ENCODE results near the gene CADPS2. TPM values are rescaled to one million over a fixed set of nuclear protein-coding genes. Genes with fewer than 3 reads are reported as not detected.
"Not testable (repeated sequence)": the region's sequence is repeated elsewhere in the genome, so short reads cannot be mapped to it uniquely, and the experiment has no call there.

CADPS2 gene
- total RNA-seq, 1 donor from 2014 or later: 20.9 TPM

DNA sequence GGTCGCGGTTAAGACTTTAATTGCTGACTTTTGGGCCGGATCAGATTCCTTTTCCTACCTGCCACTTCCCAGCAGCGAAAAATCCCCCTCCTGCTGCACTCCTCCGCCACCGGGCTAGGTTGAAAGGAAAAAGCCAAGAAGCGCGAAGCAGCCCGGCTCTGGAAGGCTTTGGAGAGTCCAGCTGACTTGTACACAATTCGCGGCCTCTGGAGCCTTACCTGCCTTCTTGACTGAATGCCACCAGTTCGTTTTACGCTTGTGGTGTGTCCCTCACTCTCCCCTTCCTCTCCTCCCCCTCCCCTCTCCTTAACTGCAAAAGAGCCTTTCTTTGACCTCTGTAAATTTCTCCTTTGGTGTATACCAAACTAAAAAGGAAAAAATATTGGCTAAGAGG, 579.0 kb downstream of the CADPS2 start:
- DNase-seq: no peak

DNA sequence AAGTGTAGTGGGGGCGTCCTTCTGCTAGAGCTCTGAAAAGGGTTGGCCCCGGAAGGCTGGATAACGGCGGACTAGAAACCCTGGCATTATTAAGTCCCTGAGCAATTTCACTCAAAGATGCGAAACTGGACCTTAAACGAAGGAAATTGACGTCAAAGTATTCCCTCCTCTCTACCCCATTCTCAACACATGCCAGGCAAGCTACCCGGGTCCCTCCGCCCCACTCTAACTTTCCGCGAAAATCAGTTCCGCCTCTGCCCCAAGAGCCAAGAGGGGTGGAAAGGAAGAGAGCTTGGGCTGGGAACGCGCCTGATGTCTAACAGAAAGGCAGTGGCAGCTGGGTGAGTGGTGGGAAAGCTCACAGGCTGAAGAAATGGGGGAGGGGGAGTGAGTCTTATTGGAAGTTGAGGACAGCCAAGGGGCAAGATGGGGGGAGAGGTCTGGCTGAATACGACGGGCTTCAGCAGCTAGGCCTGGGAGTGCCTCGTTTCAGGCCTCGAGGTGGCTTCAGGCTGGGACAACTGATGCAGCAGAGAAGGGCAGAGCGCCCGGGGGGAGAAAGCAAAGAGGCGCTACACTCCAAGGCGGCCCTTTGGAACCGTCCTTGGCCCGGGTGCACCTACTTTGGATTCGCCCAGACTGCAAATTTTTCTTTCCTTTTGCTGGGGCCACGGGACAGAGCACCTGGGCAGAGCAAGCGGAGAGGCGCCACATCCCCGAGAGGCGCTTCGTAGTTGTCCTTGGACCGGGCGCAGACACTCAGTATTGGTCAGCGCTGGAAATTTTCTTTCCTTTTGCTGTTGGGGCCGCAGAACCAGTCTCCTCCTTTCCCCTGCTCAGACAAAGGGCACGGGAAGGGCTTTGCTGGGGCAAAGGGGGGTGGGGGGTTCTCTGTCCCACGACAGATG, 579.7 kb downstream of the CADPS2 start:
- DNase-seq: no peak

DNA sequence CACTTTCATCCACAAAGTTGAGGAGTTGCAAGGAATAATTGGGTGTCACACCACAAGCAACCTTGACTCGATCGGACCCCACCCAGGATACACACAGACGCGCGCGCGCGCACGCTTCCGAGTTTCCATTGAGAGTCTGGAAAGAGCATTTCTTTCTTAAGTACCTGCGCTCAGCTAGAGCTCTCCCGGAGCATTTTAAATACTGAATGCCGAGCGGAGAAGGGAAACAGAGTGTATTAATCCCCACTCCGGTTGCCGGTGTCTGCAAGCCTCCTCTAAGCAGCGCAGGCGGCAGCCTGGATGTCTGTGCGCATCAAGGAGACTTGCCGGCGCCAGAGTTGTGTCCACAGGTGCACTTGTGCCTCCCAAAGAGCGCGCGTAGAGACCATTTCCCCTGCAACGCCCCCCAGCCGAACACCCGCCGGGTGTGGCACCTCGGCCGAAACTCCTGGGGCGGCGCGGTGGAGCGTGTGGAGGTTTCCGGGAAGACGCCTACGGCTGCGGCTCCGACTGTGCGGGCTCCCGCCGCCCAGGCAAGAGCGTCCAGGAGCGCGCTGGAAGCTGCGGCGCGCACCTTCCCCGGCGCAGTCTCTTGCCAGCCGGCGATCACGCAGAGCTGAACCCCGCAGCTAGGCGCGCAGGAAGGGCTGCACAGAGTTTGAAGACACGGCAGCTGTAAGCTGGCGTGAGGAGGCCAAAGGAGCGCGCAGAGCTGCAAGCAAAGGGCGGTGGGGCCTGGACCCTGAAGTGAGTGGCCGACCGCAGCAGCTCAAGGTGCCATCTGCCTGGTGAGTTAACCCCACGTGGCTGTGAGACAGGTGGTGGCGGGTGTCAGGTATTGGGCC, 580.6 kb downstream of the CADPS2 start:
- no peak for DNase-seq

DNA sequence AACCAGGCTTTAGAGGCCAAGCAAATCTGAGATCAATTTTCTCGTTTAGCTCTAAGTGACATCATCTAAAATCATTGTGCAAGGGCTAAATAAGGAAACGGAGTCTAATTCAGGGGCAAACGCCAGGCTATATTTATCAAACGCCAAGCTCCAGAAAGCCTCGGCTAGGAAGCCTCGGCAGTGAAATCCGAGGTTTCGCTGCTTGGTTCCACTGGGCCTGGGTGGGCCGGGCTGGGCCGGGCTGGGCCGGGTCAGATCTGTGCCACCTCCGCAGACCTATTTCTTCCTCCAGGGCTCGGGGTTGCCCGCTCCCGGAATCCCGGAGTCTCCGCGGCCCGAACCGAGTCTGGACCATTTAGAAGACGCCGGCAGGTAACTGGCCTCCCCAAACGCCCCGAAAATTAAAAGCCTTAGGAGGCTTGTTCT, 581.3 kb downstream of the CADPS2 start:
- DNase-seq: no peak

DNA sequence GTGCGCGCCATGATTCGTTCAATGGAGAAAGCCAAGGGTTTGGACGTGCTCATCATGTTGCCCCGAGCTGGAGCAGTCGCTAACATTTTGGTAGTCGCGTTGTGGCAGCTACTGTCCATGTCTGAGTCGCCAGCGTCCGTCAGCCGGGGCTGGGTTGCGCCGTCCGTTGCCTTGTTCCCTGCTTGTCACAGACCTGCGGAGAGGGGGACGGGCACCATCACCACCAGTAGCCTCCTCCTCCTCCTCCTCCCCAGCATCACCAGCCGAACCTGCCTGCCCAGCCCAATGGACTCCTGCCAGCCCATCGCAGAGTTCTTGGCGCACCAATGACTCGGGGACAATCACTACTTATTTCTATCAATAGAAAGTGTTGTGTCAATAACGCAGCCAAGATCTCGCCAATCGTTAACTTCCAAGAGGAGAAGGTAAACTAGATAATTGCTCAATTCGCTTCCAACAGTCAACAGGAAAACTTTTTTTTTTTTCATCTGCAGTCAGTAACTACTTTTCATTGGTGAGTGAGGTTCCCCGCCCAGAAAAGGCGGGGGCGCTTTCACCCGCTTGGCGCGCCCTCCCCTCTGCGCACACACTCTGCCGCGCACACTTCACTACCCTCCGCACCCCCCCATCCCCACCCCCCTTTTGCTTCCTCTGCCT, 581.8 kb downstream of the CADPS2 start, which contains the start of gene FEZF1:
TSS of gene FEZF1 (minus strand) at position 432 of the 657 bp plus-strand sequence. CDS start at position 119, 313 bp downstream.
- DNase-seq: no peak

DNA sequence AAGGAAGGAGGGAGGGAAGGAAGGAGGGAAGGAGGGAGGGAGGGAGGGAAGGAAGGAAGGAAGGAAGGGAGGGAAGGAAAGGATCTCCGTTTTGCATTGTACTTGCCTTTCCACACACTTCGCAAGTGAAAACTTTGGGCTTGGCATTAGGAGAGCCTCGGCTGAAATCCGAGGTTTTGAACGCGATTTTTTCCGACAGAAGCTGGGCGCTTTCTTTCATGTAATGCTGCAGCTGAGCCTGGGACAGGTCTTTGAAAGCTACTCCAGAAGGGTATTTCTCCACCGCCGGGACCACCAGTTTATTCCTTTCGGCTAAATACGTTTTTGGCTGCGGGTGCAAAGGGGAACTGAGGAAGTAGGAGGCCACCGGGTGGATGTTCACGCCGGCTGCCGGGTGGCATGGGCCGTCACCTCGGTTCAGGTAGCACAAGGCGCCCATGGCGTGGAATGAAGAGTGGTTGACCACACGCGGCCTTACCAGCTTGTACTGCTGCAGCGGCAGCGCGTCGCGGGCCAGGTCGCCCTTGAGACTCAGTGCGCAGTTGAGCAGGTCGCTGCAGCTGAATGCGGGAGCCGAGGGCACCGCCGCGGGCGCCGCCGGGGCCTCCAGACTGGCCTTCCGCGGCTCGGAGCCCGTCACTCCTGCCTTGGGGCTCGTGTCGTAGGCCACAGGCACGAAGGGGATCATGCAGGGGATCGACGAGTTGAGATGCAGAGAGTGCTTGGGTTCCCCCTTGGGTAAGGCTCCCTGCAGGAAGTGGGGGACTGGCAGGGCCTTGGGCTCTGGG, 582.5 kb downstream of the CADPS2 start:
- DNase-seq: no peak

DNA sequence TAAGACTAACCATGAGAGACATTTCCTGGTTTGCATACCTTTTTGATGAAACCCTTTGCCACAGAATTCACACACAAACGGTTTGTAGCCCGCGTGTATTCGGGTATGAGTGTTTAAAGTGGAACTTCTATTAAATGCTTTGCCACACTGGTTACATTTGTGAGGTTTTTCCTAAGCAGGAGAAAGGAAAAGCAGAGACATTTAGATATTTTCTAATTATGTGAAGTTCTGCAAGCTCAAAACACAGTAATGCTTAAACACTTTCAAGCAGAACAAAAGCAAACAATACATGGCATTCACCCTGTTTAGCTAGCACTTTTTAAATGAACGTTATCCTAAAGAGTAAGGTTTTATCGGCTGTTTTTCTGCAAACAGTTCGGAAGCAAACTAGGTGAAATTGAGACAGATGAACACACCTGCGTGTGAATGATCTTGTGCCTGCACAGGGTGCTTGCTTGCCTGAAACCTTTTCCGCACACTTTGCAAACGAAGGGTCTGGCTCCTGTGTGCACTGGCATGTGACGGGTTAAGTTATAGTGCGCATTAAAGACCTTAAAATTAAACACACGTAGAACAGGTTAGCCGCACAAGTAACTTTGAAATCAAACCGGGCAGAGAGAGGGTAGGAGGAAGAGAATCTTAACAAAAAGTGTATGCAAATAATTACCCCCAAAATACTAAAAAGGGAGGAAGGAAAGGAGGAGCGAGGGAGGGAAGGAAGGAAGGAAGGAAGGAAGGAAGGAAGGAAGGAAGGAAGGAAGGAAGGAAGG, 583.3 kb downstream of the CADPS2 start:
- no peak for DNase-seq

DNA sequence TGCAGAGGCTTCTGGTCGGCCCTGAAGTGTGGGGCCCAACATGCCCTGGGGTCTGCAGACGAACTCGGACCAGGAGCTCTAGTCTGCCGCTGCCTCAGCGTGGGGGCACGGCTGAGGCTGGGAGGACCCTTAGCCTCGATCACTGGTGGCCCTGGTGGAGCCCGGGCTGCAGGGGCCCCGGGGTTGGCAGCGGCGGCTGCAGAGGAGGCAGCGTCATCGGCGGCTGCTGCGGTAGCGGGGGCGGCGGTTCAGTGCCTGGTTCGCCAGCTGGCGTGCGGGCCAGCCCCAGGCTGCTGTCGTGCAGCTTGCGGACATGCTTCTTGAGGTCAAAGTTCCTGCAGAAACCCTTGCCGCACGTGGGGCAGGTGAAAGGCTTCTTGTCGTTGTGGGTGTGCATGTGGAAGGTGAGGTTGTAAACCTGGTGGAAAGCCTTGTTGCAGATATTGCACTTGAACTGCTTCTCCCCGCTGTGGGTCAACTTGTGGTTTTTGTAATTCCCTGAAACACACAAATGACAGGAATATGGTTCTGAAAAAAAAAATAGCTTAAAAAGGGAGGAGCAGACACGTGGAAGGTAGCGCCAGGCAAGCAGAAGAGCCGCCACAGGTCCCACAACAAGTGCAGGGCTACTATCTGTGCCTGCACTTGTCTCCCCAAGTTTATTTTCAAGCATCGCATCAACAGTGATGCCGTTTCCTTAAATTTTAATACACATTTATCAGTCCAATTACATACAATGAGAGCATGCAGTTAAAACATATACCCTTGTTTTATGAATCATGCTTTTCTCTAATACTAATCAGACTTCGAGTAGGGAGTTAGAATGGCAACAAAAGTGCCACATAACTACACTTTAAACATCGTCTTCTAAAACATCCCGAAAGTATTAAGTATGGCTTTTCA, 584.2 kb downstream of the CADPS2 start:
- DNase-seq: no peak

DNA sequence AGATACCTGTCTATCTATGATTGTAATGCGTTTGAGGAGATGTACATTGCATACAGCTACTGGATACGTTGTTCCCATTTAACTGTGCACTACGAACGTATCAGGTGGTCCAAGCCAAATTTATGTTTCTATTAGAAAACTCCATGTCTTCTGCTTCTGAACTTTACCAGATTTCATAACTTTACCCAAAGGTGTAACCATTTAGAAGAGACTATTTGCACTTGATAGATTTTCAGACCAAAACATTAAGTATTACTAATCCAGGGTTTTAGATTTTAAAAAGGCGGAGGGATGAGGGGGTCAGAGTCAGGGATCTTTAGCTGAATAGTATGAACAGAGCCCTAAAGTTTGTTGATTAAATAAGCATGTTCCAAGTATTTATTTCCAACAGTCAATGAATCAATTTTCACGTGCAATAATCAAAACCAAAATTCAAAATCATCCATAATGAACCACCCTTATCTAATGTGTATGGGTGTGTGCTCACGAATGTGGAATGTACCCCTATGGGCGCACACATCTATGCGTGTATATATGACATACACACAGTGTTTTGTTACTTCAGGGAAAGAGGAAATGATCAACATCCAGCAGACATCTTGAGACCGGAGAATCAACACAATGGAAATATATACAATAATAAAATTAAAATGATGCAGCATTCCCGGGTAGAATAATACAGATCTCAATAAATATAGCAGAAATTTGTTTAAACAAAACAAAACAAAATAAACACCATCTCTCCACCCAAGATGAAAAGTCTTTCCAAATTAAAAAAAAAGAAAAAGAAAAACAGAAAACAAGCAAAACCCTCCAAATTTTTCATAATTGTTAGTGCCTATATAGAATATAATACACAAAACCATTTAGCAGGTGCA, 585.1 kb downstream of the CADPS2 start:
- DNase-seq: no peak

DNA sequence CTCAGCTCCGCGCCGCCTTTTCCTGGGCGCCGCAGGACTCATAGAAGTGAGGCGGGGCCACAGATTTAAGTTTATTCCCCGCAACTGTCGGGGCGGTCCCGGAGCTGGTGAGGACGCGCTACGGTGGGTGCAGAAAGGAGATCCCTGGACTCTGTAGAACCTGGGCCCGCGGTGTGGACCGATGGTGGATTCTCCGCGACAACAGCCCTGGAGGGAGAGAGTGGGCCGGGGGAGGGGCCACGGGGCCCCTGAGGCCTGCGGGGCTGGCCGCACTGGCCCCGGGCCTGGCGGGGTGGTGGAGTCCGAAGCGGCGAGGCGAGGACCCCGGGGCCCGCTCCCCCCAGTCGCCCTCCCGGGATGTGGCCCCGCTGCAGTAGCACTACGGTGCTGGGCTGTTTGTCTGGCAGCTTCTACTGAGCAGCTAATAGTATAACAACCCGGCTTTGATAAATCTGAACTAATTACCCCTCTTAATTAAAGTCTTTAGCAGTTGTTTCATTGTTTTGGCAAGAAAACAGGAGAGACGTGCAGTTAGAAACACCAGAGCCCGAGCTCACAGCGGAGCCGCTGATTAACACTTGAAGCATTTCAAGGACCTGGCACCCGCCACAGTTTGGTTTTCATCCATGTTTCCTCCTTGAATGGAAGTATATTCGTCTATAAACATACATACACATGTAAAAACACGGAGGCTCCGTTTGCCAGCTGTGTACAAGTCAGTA, 585.9 kb downstream of the CADPS2 start:
- DNase-seq: no peak

DNA sequence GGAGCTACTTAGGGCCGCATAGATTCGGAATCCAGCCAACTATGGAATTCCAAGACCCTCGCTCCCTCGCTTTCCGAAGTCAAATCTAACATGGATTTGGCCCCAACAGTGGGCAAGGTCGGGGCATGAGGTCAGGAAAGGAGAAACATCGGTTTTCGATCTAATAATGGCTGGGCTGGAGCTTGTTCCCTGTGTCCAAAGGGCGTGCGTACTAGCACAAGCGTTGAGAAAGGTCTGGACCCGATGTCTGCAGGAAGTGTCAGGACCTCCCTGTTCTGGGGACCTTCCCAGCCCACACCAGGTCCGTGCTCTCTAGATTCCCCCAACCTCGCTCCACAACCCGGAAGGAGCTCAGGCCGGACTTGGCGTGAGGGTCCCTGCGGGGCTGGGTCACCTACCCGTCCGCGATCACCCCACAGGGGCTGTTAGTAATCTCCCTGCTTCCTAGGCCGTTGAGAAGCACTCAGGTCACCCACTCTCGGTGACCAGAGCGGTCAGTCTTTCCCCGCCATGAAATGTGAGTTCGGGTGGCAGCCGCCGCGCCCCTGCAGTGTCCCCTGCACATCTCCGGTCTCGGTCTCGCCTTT, 586.5 kb downstream of the CADPS2 start:
- no peak for DNase-seq

DNA sequence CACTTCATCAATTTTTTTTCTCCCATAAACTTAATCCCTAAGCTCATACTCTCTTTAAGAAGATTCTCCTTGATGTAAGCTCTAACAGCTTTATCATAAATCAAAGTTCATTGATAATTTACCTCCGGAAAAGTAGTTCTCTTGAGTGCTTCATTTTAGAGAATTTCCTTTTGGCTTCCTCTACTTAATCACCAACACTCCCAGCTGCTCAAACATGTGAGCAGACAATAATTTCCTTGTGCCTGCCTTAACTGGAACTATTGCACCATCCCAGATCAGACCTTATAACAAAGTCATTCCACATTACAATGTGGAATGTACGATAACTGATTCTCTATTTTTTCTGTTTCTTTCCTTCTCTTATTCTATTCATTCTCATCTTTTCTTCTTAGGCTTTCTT, 587.6 kb downstream of the CADPS2 start:
- no peak for DNase-seq

DNA sequence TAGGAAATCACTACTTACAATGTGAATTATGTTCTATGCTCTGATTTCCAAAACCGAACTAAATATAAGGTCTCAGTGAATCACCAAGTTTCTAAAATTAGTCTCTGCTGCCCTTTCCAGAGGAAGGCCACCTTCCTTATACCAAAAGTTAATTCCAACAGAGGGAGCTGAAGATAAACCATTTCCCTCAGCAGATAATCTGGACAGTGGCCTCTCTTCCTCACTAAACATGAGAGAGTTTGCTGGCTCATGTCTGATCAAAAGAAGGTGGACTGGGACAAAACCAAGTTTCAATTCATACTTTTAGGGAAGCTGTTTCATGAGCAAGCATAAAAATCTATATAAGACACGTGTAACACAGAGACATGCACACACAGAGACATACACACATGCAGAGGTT, 588.1 kb downstream of the CADPS2 start:
- no peak for DNase-seq

DNA sequence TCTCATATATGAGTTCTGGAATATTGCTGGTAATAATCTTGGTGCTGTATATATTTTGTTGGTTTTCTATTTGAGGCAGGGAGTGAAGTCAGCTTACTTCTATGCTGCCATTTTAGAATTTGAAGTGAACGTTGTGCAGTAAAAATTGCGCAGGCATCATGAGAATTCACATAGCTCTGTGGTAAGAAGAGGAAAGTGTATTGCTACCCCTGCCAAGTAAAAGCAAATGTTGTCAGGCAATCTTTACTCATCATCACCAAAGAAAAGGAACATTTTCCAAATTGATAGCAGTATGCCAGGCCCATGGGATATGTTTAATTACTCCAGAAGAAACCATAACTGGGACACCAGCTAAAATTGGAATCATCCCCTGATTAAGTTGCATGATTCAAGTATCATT, 595.1 kb downstream of the CADPS2 start:
- DNase-seq: no peak

DNA sequence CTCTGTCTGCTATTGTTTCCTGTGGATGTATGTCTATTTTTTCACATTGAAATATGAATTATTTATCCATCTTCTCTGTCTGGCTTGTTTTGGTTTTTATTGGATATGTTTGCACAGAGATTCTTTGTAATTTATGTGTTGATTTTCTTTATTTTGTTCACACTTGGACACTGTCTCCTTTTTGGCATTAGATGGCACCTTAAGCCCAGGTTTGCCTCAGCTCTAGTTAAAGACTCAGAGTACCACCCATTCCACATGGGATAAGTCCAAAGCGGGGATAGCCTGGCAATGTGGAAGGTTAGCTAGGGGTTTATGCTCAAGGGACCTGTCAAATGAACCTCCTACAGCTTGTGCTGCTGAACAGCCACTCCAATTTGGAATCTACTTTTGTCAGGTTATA, 595.8 kb downstream of the CADPS2 start:
- no peak for DNase-seq

DNA sequence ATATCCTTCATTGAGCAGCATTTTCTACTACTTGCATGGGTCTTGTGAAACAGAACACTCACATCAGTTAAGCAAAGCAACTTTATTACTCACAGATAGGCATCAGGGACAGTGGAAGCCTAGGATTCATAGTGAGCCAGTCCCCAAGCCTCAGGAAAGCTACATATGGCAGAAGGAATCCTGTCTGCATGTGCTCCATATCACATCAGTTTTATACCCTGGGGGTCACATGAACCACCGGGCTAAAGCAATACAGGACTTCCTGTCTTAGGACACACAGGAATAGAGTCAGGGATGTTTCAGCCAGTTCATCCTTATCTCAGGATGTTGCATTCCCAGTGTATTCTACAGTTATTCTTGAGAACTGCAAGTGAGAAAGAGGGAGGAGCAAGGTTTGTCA, 596.8 kb downstream of the CADPS2 start:
- DNase-seq: no peak

DNA sequence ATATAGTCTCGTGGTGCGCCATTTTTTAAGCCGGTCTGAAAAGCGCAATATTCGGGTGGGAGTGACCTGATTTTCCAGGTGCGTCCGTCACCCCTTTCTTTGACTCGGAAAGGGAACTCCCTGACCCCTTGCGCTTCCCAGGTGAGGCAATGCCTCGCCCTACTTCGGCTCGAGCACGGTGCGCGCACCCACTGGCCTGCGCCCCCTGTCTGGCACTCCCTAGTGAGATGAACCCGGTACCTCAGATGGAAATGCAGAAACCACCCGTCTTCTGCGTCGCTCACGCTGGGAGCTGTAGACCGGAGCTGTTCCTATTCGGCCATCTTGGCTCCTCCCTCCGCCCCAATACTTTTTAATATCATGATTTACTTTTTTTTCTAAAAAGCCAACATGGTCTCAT, 601.7 kb downstream of the CADPS2 start:
- not testable (repeated sequence) for DNase-seq

DNA sequence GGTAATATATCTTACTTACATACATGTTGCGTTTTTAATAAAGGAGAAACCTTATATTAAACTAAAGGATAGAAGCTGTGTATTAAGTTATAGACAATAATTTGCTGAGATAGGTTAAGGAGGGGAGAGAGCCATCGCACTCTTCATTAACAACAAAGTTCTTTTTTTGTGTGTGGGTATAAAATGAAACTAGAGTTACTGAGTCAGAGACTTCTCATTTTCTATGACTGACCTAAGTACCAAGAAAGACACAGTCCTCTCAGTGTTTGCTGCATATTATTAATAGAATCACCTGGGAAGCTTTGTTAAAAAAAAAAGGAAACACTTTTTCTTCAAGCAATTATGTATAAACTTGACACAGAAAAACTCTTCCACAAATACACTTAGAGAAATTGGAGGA, 613.1 kb downstream of the CADPS2 start:
- DNase-seq: no peak
